ENCODE measurements around the gene CA5A. TPM values are rescaled to one million over a fixed set of nuclear protein-coding genes. Genes with fewer than 3 reads are reported as not detected.
"Not testable (repeated sequence)": the region's sequence is repeated elsewhere in the genome, so short reads cannot be mapped to it uniquely, and the experiment has no call there.

Gene CA5A
- total and polyA plus RNA-seq, 9 of the 15 experiments (the other 6 are each of a cell fraction or from before 2014, with no cell fraction given): not detected

- Histone ChIP-seq H3K4me3 (peak within 1 kb of the TSS; percentile 74), H3K4me2 (ENCODE audit: insufficient read depth, low read length) (peak within 1 kb of the TSS; percentile 88), H2AFZ (ENCODE audit: low read depth, low read length) (peak within 1 kb of the TSS; percentile 79; the same call in 1 of the 2 replicates), H3K4me1 (replicated peaks in 1 of 2; ENCODE audit: control insufficient read depth in 2 of 2, insufficient read depth in 2 of 2, low read length in 2 of 2) (peaks cover 24 to 32% of the 10 kb centered on the region in 2 experiments), H3K79me2 (ENCODE audit: control insufficient read depth, insufficient read depth, low read length) (peaks cover 49% of the 10 kb centered on the region), H4K20me1 (replicated peaks; ENCODE audit: control insufficient read depth, insufficient read depth, low read length) (peaks cover 21% of the 10 kb centered on the region), H3K27ac (ENCODE audit: extremely low read depth, low read depth, low read length) (peak within 1 kb of the TSS; percentile 67), H3K9ac (ENCODE audit: insufficient read depth in 1 of 2, low read depth in 2 of 2, low read length in 2 of 2) (peak within 1 kb of the TSS; percentile 74 to 95), H3K36me3 (ENCODE audit: control insufficient read depth, insufficient read depth, low read length) (peaks cover 22% of the 10 kb centered on the region; the same call in 2 of the 3 replicates)
- POLR2A ChIA-PET: interaction anchor here (0.6 to 6.8 kb wide), 15 partner anchors 10 to 583 kb away, joined by 3 to 70 read pairs (median 3); partner anchors contain the start of genes BANP and KLHDC4
- peak; percentile 89 to 91 (median 90) for DNase-seq (ENCODE audit: extremely low read depth in 1 of 4, low spot score in 3 of 4)
- FAIRE-seq; H3K9me1 ChIP-seq (ENCODE audit: control insufficient read depth, insufficient read depth, low read length); H3K27me3 ChIP-seq (ENCODE audit: control insufficient read depth in 2 of 2, insufficient read depth in 2 of 2, low read length in 2 of 2); in situ Hi-C loops (cut with MboI); H3K9me3 ChIP-seq (replicated peaks; ENCODE audit: control insufficient read depth, insufficient read depth, low read depth, low read length); CTCF ChIA-PET (ENCODE audit: low intra/inter-chr PET ratio); intact Hi-C loops (cut with micrococcal nuclease); BruUV-seq (replicated peaks): not testable (repeated sequence)
- 0% methylated on average over 39 of the region's 109 CpGs for WGBS (ENCODE audit: insufficient coverage, low coverage, missing lambda C conversion rate)
- peak; percentile 87 for ATAC-seq
- TF ChIP-seq UBTF (IDR thresholded peaks at IDR 0.05; ENCODE audit: borderline replicate concordance in 1 of 2, low read depth in 2 of 2, low read length in 2 of 2): peak in 1 of 2 experiments; percentile 59; a peak in 1 of 4 replicates
- peak; percentile 71; the same call in 1 of the 2 replicates for TF ChIP-seq PHF8 (IDR thresholded peaks at IDR 0.05; ENCODE audit: borderline replicate concordance, low read length)
- peak; percentile 86 for TF ChIP-seq RBFOX2 (IDR thresholded peaks at IDR 0.05; ENCODE audit: low read depth, low read length)
- peak; percentile 21 to 38; a peak in 1 of 4 replicates for TF ChIP-seq NRF1 (conservative IDR thresholded peaks at IDR 0.05 in 1 of 2, IDR thresholded peaks at IDR 0.05 in 1 of 2)
- peak; percentile 84 for TF ChIP-seq KDM5B (IDR thresholded peaks at IDR 0.05; ENCODE audit: insufficient replicate concordance, low read depth, low read length)
- TF ChIP-seq KDM2B (CRISPR knock-in tag; IDR thresholded peaks at IDR 0.05): peak; percentile 28; the same call in 1 of the 2 replicates
- 0 out of 2 replicates have a peak, but pooled peaks have one; percentile 61 for TF ChIP-seq ZBTB1 (CRISPR knock-in tag; IDR thresholded peaks at IDR 0.05; ENCODE audit: borderline replicate concordance, low read depth)
- TF ChIP-seq ZFX (CRISPR knock-in tag; IDR thresholded peaks at IDR 0.05): peak; percentile 87
- peak; percentile 64 for TF ChIP-seq CCNT2 (IDR thresholded peaks at IDR 0.05; ENCODE audit: borderline replicate concordance, extremely low read depth, insufficient read length, low read depth, low read length)
- peak; percentile 86 for TF ChIP-seq CXXC5 (CRISPR knock-in tag; IDR thresholded peaks at IDR 0.05)
- TF ChIP-seq ZNF589 (CRISPR knock-in tag; IDR thresholded peaks at IDR 0.05; ENCODE audit: low read depth): peak; percentile 86; the same call in 1 of the 2 replicates
- TF ChIP-seq SAFB (IDR thresholded peaks at IDR 0.05; ENCODE audit: borderline replicate concordance, low read depth, low read length): peak; percentile 88
- TF ChIP-seq ETV5 (CRISPR knock-in tag; IDR thresholded peaks at IDR 0.05; ENCODE audit: low read depth): 0 out of 2 replicates have a peak, but pooled peaks have one; percentile 34
- peak in 1 of 2 experiments; percentile 61; a peak in 1 of 4 replicates for TF ChIP-seq TBL1XR1 (IDR thresholded peaks at IDR 0.05; ENCODE audit: low read length in 2 of 2)
- peak; percentile 58 for TF ChIP-seq HMGN3 (IDR thresholded peaks at IDR 0.05; ENCODE audit: borderline replicate concordance, extremely low read depth, insufficient read length, low read depth, low read length)
- peak in 2 of 3 experiments; percentile 58 to 60 for TF ChIP-seq YY1 (IDR thresholded peaks at IDR 0.05; ENCODE audit: borderline replicate concordance in 1 of 3, control insufficient read depth in 1 of 3, extremely low read depth in 1 of 3, insufficient read depth in 3 of 3, insufficient read length in 1 of 3, insufficient replicate concordance in 2 of 3, low read depth in 1 of 3, low read length in 2 of 3)
Measured at GRCh38 chr16:87869061-87869878, 67.1 kb downstream of the CA5A start, which contains the start of gene SLC7A5. Gene SLC7A5, minus strand, starts transcription at chr16:87869507. Its CDS starts 85 bp downstream, at chr16:87869422.

Data from K562 (cell line).